ENCODE results near the gene PPFIA1.

GRCh38 chr11:70415191-70415590 lies 144.7 kb downstream of the PPFIA1 start:
- TF ChIP-seq, protein P1, sequence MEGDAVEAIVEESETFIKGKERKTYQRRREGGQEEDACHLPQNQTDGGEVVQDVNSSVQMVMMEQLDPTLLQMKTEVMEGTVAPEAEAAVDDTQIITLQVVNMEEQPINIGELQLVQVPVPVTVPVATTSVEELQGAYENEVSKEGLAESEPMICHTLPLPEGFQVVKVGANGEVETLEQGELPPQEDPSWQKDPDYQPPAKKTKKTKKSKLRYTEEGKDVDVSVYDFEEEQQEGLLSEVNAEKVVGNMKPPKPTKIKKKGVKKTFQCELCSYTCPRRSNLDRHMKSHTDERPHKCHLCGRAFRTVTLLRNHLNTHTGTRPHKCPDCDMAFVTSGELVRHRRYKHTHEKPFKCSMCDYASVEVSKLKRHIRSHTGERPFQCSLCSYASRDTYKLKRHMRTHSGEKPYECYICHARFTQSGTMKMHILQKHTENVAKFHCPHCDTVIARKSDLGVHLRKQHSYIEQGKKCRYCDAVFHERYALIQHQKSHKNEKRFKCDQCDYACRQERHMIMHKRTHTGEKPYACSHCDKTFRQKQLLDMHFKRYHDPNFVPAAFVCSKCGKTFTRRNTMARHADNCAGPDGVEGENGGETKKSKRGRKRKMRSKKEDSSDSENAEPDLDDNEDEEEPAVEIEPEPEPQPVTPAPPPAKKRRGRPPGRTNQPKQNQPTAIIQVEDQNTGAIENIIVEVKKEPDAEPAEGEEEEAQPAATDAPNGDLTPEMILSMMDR (conservative IDR thresholded peaks at IDR 0.05; ENCODE audit: low read length), result peak; percentile 59
- no peak for TF ChIP-seq EZH2phosphoT487 (IDR thresholded peaks at IDR 0.05; ENCODE audit: borderline replicate concordance, low read depth, low read length)
